Adrenal gland (tissue), 5 donors: ENCODE data around the gene CROT.

ENCODE experiments used
- CTCF ChIP-seq, 6 experiments: fragments of 450-650 bp in 4 of 6; fragments of 200-600 bp in 2 of 6; sonication (generic) in 1 of 6; IDR thresholded peaks; 1 replicate in 5 of 6; 2 replicates in 1 of 6; pipeline versions ENCODE4 v1.5.1 to v1.8.0; 2016 to 2021; ENCODE audit warnings: antibody characterized with exemption in 6 of 6, mild to moderate bottlenecking in 2 of 6, moderate library complexity in 1 of 6
- POLR2A ChIP-seq, 2 donors: fragments of 450-650 bp; IDR thresholded peaks; one replicate each; pipeline ENCODE4 v1.6.1; 2017; ENCODE audit warnings: antibody characterized with exemption in 2 of 2, mild to moderate bottlenecking in 2 of 2, moderate library complexity in 1 of 2
- donor health status: DM: no; HTN: no; CAD: no.

GRCh38 chr7:87354749-87355148 lies 9.3 kb downstream of the CROT start:
- no peak for TF ChIP-seq POLR2A (IDR thresholded peaks at IDR 0.05)
- no peak for TF ChIP-seq CTCF (IDR thresholded peaks at IDR 0.05)
